Type B pancreatic cell (in vitro differentiated cells): ENCODE data around the gene NOXA1. TPM values are rescaled to one million over a fixed set of nuclear protein-coding genes. Genes with fewer than 3 reads are reported as not detected.
A peak's percentile ranks its signal among the peaks of the same experiment; 100 is the strongest.

Source experiments
- DNase-seq: peaks from one replicate; pipeline ENCODE4 v3.0.0; 2021; ENCODE audit warnings: mixed read lengths; ENCODE audit not compliant: unreplicated experiment; ENCODE audit errors: extremely low spot score
- H3K27ac Mint-ChIP-seq: 2 replicates; pipeline ENCODE4 v1.8.0; 2021; ENCODE audit warnings: mild to moderate bottlenecking, mixed read lengths
- H3K27me3 Mint-ChIP-seq: 2 replicates; pipeline ENCODE4 v1.8.0; 2021; ENCODE audit warnings: mixed read lengths
- H3K36me3 Mint-ChIP-seq: 2 replicates; pipeline ENCODE4 v1.8.0; 2021; ENCODE audit warnings: mixed read lengths
- H3K4me1 Mint-ChIP-seq: one replicate; pipeline ENCODE4 v1.8.0; 2021; ENCODE audit warnings: mixed read lengths; ENCODE audit not compliant: unreplicated experiment
- H3K4me3 Mint-ChIP-seq: 2 replicates; pipeline ENCODE4 v1.8.0; 2021; ENCODE audit warnings: mild to moderate bottlenecking, mixed read lengths
- H3K9me3 Mint-ChIP-seq: 2 replicates; pipeline ENCODE4 v1.8.0; 2021; ENCODE audit warnings: mixed read lengths
- total RNA-seq: library from RNA; stranded (reverse); gene quantifications from 2 replicates; pipeline ENCODE4 v1.2.1, GENCODE V29; 2021; ENCODE audit warnings: low replicate concordance
- TF ChIP-seq, protein P1 (sequence below): fragments of 200-600 bp; sonication (generic); conservative IDR thresholded peaks from 2 replicates; pipeline ENCODE4 v1.5.0; 2021; ENCODE audit warnings: antibody characterized with exemption, mild to moderate bottlenecking

The NOXA1 gene
- total RNA-seq, 1 donor from 2014 or later: 6.4 TPM

DNA sequence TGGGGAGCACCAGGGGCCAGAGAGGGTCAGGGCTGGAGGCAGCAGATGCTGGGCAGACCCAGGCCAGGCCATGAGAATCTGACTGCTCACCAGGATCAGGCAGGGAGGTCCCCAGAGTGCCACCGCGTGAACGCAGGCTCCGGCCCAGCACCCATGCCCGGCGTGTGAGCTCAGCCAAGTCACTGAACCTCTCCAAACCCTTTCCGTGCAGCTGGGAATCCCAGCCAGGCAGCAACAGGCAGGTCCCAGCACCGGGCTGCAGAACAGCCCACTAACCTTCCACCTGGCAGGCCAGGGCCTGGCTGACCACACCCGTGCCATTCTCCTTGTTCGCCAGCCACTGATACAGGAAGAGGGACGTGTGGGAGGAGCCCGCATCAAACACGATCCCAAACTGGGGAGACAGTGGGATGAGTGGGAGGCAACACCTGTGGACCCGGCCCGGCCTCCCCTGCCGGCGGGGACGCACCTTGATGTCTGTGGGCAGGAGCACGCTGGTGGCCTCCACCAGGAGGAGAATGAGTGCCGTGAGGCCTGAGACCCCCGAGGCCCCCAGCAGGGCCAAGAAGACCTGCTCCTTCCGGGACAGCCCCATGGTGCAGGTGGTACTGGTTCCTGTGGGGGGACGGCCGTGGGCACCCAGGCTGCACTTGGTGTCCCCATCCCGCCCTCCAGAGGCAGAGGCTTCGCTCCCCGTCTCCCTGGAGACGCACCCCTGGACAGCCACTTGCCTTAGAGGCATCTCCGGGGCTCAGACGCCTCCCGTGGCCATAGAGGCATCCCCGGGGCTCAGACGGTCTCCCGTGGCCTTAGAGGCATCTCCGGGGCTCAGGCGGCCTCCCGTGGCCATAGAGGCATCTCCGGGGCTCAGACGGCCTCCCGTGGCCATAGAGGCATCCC is 14.7 kb downstream of the NOXA1 start:
- H3K27me3 Mint-ChIP-seq: peaks cover 6% of the 10 kb centered on the region
- no peak for DNase-seq
- H3K36me3 Mint-ChIP-seq: no peaks in the 10 kb centered on the region
- no peak overlapping the region for H3K27ac Mint-ChIP-seq
- H3K4me3 Mint-ChIP-seq: no peak overlapping the region
- H3K9me3 Mint-ChIP-seq: no peaks in the 10 kb centered on the region
- TF ChIP-seq, protein P1, sequence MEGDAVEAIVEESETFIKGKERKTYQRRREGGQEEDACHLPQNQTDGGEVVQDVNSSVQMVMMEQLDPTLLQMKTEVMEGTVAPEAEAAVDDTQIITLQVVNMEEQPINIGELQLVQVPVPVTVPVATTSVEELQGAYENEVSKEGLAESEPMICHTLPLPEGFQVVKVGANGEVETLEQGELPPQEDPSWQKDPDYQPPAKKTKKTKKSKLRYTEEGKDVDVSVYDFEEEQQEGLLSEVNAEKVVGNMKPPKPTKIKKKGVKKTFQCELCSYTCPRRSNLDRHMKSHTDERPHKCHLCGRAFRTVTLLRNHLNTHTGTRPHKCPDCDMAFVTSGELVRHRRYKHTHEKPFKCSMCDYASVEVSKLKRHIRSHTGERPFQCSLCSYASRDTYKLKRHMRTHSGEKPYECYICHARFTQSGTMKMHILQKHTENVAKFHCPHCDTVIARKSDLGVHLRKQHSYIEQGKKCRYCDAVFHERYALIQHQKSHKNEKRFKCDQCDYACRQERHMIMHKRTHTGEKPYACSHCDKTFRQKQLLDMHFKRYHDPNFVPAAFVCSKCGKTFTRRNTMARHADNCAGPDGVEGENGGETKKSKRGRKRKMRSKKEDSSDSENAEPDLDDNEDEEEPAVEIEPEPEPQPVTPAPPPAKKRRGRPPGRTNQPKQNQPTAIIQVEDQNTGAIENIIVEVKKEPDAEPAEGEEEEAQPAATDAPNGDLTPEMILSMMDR: no peak
- H3K4me1 Mint-ChIP-seq: peaks cover 4% of the 10 kb centered on the region

DNA sequence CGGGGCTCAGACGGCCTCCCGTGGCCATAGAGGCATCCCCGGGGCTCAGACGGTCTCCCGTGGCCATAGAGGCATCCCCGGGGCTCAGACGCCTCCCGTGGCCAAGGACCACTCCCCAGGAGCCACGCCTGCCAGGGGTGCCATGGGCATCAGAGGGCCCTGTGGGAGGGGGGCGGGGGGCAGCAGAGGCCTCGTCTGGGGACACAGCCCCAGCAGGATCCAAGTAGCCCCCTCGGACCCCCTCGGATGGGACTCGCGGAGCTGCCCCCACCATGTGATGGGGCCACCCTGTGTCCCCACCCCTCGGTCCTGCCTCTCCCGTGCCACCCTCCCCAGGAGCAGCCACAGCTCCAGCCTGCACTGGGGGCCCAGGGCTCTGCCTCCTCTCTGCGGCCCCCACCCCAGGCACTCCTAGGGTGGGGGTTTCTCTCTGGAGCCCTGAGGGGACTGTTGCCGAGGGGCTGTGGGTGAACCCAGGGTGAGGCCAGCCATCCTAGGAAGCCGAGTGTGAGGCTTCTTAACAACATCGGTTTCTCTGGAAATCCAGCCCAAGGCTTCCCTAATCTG is 15.5 kb downstream of the NOXA1 start:
- peaks cover 4% of the 10 kb centered on the region for H3K4me1 Mint-ChIP-seq
- peaks cover 6% of the 10 kb centered on the region for H3K27me3 Mint-ChIP-seq
- H3K27ac Mint-ChIP-seq: no peak overlapping the region
- no peaks in the 10 kb centered on the region for H3K9me3 Mint-ChIP-seq
- no peaks in the 10 kb centered on the region for H3K36me3 Mint-ChIP-seq
- no peak for DNase-seq
- no peak overlapping the region for H3K4me3 Mint-ChIP-seq
- TF ChIP-seq, protein P1: no peak

DNA sequence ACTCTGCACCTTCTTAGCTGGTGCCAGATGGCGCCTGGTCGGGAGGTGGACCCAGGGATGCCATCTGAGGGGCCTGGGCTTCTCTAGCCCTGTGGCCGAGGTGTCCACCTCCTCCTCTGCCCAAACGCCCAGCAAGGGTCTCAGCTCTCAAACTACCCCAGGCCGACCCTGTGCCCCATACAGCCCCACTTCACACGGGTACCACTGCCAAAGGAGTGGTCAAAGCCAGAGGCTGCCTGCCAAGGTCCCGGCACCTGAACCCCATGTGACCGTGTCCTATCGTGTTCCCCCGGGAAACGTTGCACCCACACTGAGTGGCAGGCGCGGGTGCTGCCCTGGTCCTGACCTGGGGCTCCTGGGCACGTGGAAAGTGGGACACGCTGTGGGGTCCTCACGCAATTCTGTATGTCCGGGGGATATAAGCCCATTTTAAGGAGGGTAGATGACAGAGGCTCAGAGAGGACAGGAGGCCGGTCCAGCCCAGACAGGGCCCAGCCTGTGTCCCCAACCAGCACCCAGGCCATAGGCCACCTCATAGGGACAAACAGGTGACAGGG is 16.0 kb downstream of the NOXA1 start:
- H3K27ac Mint-ChIP-seq: no peak overlapping the region
- no peaks in the 10 kb centered on the region for H3K36me3 Mint-ChIP-seq
- TF ChIP-seq, protein P1: no peak
- H3K4me1 Mint-ChIP-seq: peaks cover 4% of the 10 kb centered on the region
- peaks cover 6% of the 10 kb centered on the region for H3K27me3 Mint-ChIP-seq
- peak overlapping the region; percentile 57 for H3K4me3 Mint-ChIP-seq
- no peaks in the 10 kb centered on the region for H3K9me3 Mint-ChIP-seq
- no peak for DNase-seq

GRCh38 chr9:137441289-137441934 is 18.2 kb downstream of the NOXA1 start, which contains the start of gene ENTPD8:
Gene ENTPD8 (minus strand): TSS chr9:137441357. CDS start chr9:137438285, 3,072 bp downstream.
- H3K27me3 Mint-ChIP-seq: peaks cover 6% of the 10 kb centered on the region
- H3K4me1 Mint-ChIP-seq: peaks cover 8% of the 10 kb centered on the region
- peak within 1 kb of the TSS; percentile 80 for H3K4me3 Mint-ChIP-seq
- H3K36me3 Mint-ChIP-seq: no peaks in the 10 kb centered on the region
- peak within 1 kb of the TSS; percentile 52 for H3K27ac Mint-ChIP-seq
- TF ChIP-seq, protein P1: no peak
- no peaks in the 10 kb centered on the region for H3K9me3 Mint-ChIP-seq
- no peak for DNase-seq

DNA sequence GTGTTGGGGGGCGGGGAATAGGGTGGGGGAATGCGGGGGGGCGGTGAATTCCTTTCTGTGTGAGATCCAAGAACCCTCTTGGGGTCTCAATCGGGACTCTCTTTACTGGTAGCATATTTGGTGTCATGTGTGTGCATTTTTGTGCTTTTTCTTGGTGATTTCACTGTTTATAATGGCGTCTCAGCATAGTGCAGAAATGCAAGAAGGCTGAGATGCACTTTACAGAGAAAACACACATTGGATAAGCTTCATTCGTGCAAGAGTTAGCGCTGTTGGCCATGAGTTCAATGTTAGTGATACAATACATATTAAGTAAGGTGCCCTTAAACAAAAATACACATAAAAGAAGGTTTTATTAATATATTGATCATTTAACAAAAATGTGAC is 18.7 kb downstream of the NOXA1 start:
- TF ChIP-seq, protein P1: no peak
- DNase-seq: no peak
- H3K36me3 Mint-ChIP-seq: no peaks in the 10 kb centered on the region
- H3K27ac Mint-ChIP-seq: peak overlapping the region; percentile 52
- peaks cover 6% of the 10 kb centered on the region for H3K27me3 Mint-ChIP-seq
- peak overlapping the region; percentile 80 for H3K4me3 Mint-ChIP-seq
- no peaks in the 10 kb centered on the region for H3K9me3 Mint-ChIP-seq
- peaks cover 9% of the 10 kb centered on the region for H3K4me1 Mint-ChIP-seq
